Neural progenitor cell (in vitro differentiated cells): ENCODE data around the gene KCNIP2. TPM values are rescaled to one million over a fixed set of nuclear protein-coding genes. Genes with fewer than 3 reads are reported as not detected.
A peak's percentile ranks its signal among the peaks of the same experiment; 100 is the strongest.

Experiments used
- DNase-seq: peaks from one replicate; pipeline ENCODE4 v3.0.0-alpha.2; 2016; ENCODE audit warnings: low spot score
- H2AFZ ChIP-seq: fragments of 200-600 bp; sonication (generic); replicated peaks from 2 replicates; pipeline ENCODE4 v1.6.1; 2016; ENCODE audit warnings: antibody characterized with exemption
- H3F3A ChIP-seq: fragments of 200-600 bp; sonication (generic); 2 replicates; pipeline ENCODE4 v1.6.1; 2016; ENCODE audit warnings: antibody characterized with exemption, low read depth
- H3K27ac ChIP-seq: fragments of 200-600 bp; sonication (generic); 2 replicates; pipeline ENCODE4 v1.5.1; 2016; ENCODE audit warnings: mild to moderate bottlenecking
- H3K27me3 ChIP-seq: fragments of 200-600 bp; sonication (generic); 2 replicates; pipeline ENCODE4 v1.6.1; 2016; ENCODE audit warnings: mild to moderate bottlenecking, moderate library complexity
- H3K36me3 ChIP-seq: fragments of 200-600 bp; sonication (generic); 2 replicates; pipeline ENCODE4 v1.5.1; 2016
- H3K4me1 ChIP-seq: fragments of 200-600 bp; sonication (generic); 2 replicates; pipeline ENCODE4 v1.6.1; 2016; ENCODE audit warnings: mixed run types
- H3K4me2 ChIP-seq: fragments of 200-600 bp; sonication (generic); 2 replicates; pipeline ENCODE4 v1.6.1; 2016
- H3K4me3 ChIP-seq: fragments of 200-600 bp; sonication (generic); 2 replicates; pipeline ENCODE4 v1.5.1; 2016
- H3K79me2 ChIP-seq: fragments of 200-600 bp; sonication (generic); 2 replicates; pipeline ENCODE4 v1.6.1; 2016; ENCODE audit warnings: low read depth
- H3K9ac ChIP-seq: fragments of 200-600 bp; sonication (generic); 2 replicates; pipeline ENCODE4 v1.6.1; 2016
- H3K9me3 ChIP-seq: fragments of 200-600 bp; sonication (generic); 2 replicates; pipeline ENCODE4 v1.5.1; 2016; ENCODE audit warnings: low read depth
- H4K20me1 ChIP-seq: fragments of 200-600 bp; sonication (generic); 2 replicates; pipeline ENCODE4 v1.6.1; 2016; ENCODE audit warnings: low read depth
- H3K27ac Mint-ChIP-seq: 3 replicates; pipeline ENCODE4 v1.8.0; 2021; ENCODE audit warnings: mixed read lengths
- H3K27me3 Mint-ChIP-seq: 2 replicates; pipeline ENCODE4 v1.8.0; 2022; ENCODE audit warnings: low read depth, mild to moderate bottlenecking, inconsistent platforms, moderate library complexity, mixed read lengths; ENCODE audit not compliant: insufficient read depth
- H3K36me3 Mint-ChIP-seq: 3 replicates; pipeline ENCODE4 v1.8.0; 2021; ENCODE audit warnings: mixed read lengths
- H3K4me1 Mint-ChIP-seq: 3 replicates; pipeline ENCODE4 v1.8.0; 2021; ENCODE audit warnings: mixed read lengths
- H3K4me3 Mint-ChIP-seq: 3 replicates; pipeline ENCODE4 v1.8.0; 2021; ENCODE audit warnings: mild to moderate bottlenecking, moderate library complexity, mixed read lengths
- H3K9me3 Mint-ChIP-seq: 3 replicates; pipeline ENCODE4 v1.8.0; 2020; ENCODE audit warnings: mixed read lengths
- CTCF ChIP-seq: fragments of 200-600 bp; sonication (generic); IDR thresholded peaks from 2 replicates; pipeline ENCODE4 v1.5.1; 2017; ENCODE audit warnings: antibody characterized with exemption, mild to moderate bottlenecking
- EZH2 ChIP-seq: fragments of 200-600 bp; sonication (generic); IDR thresholded peaks from 2 replicates; pipeline ENCODE4 v1.6.1; 2017; ENCODE audit warnings: antibody characterized with exemption, mild to moderate bottlenecking, moderate library complexity
- EZH2phosphoT487 ChIP-seq: fragments of 200-600 bp; sonication (generic); IDR thresholded peaks from 2 replicates; pipeline ENCODE4 v1.6.1; 2017; ENCODE audit warnings: antibody characterized with exemption
- total RNA-seq: library from RNA; depleted of rRNA; stranded (reverse); fragments of >200 nt; gene quantifications from 2 replicates; pipeline ENCODE4 v1.2.3, GENCODE V29; 2015; ENCODE audit warnings: low replicate concordance

The KCNIP2 gene
- total RNA-seq, 1 donor from 2014 or later = 2.4 TPM

GRCh38 chr10:101783736-101784118 is 59.9 kb downstream of the KCNIP2 start:
- Histone ChIP-seq H3K4me2 (peak overlapping the region; percentile 86), H3K36me3 (peaks cover 25% of the 10 kb centered on the region), H3F3A (peaks cover 76% of the 10 kb centered on the region), H3K27me3 (peaks cover 16% of the 10 kb centered on the region), H3K9me3 (no peaks in the 10 kb centered on the region), H3K27ac (peak overlapping the region; percentile 43), H3K4me1 (peaks cover 30% of the 10 kb centered on the region), H3K9ac (peak overlapping the region; percentile 7), H4K20me1 (peaks cover 62% of the 10 kb centered on the region), H3K79me2 (peaks cover 10% of the 10 kb centered on the region), H3K4me3 (peak overlapping the region; percentile 75), H2AFZ (no peak overlapping the region)
- Mint-ChIP-seq H3K27me3 (peaks cover 7% of the 10 kb centered on the region), H3K4me1 (peaks cover 30% of the 10 kb centered on the region), H3K36me3 (peaks cover 13% of the 10 kb centered on the region), H3K27ac (no peak overlapping the region), H3K9me3 (no peaks in the 10 kb centered on the region), H3K4me3 (peak overlapping the region; percentile 100)
- TF ChIP-seq EZH2 = peak; percentile 26
- no peak for TF ChIP-seq EZH2phosphoT487
- peak; percentile 74 for DNase-seq

GRCh38 chr10:101782811-101783735 is 60.5 kb downstream of the KCNIP2 start, which contains the start of gene NPM3:
TSS of gene NPM3 (minus strand) at chr10:101783446. CDS start at chr10:101783390, 56 bp downstream.
- Histone ChIP-seq H3F3A (peaks cover 76% of the 10 kb centered on the region), H2AFZ (no peak within 1 kb of the TSS), H3K4me2 (peak within 1 kb of the TSS; percentile 86), H3K9ac (peak within 1 kb of the TSS; percentile 27), H3K36me3 (peaks cover 21% of the 10 kb centered on the region), H3K4me1 (peaks cover 36% of the 10 kb centered on the region), H3K27me3 (peaks cover 23% of the 10 kb centered on the region), H3K79me2 (peaks cover 10% of the 10 kb centered on the region), H4K20me1 (peaks cover 68% of the 10 kb centered on the region), H3K9me3 (no peaks in the 10 kb centered on the region), H3K27ac (peak within 1 kb of the TSS; percentile 43), H3K4me3 (peak within 1 kb of the TSS; percentile 75)
- peak; percentile 96 for DNase-seq
- peaks cover 8% of the 10 kb centered on the region for H3K27me3 Mint-ChIP-seq
- H3K27ac Mint-ChIP-seq = peak within 1 kb of the TSS; percentile 93
- H3K36me3 Mint-ChIP-seq = peaks cover 13% of the 10 kb centered on the region
- H3K4me3 Mint-ChIP-seq = peak within 1 kb of the TSS; percentile 100
- peaks cover 32% of the 10 kb centered on the region for H3K4me1 Mint-ChIP-seq
- no peaks in the 10 kb centered on the region for H3K9me3 Mint-ChIP-seq
- no peak for TF ChIP-seq CTCF
- no peak for TF ChIP-seq EZH2
- no peak for TF ChIP-seq EZH2phosphoT487

GRCh38 chr10:101781984-101782810 is 61.4 kb downstream of the KCNIP2 start:
- Mint-ChIP-seq H3K4me3 (peak overlapping the region; percentile 100), H3K27me3 (peaks cover 17% of the 10 kb centered on the region), H3K36me3 (peaks cover 8% of the 10 kb centered on the region), H3K9me3 (no peaks in the 10 kb centered on the region), H3K27ac (no peak overlapping the region), H3K4me1 (peaks cover 39% of the 10 kb centered on the region)
- Histone ChIP-seq H3K36me3 (peaks cover 15% of the 10 kb centered on the region), H2AFZ (no peak overlapping the region), H3K27ac (no peak overlapping the region), H3K9me3 (no peaks in the 10 kb centered on the region), H3K4me2 (peak overlapping the region; percentile 86), H3K27me3 (peaks cover 32% of the 10 kb centered on the region), H3K4me1 (peaks cover 37% of the 10 kb centered on the region), H4K20me1 (peaks cover 71% of the 10 kb centered on the region), H3K79me2 (peaks cover 10% of the 10 kb centered on the region), H3K9ac (no peak overlapping the region), H3F3A (peaks cover 76% of the 10 kb centered on the region), H3K4me3 (peak overlapping the region; percentile 75)
- no peak for TF ChIP-seq EZH2
- TF ChIP-seq CTCF = no peak
- TF ChIP-seq EZH2phosphoT487 = no peak
- DNase-seq = no peak
